ENCODE data around the gene NR4A2.

NR4A2 gene

DNA sequence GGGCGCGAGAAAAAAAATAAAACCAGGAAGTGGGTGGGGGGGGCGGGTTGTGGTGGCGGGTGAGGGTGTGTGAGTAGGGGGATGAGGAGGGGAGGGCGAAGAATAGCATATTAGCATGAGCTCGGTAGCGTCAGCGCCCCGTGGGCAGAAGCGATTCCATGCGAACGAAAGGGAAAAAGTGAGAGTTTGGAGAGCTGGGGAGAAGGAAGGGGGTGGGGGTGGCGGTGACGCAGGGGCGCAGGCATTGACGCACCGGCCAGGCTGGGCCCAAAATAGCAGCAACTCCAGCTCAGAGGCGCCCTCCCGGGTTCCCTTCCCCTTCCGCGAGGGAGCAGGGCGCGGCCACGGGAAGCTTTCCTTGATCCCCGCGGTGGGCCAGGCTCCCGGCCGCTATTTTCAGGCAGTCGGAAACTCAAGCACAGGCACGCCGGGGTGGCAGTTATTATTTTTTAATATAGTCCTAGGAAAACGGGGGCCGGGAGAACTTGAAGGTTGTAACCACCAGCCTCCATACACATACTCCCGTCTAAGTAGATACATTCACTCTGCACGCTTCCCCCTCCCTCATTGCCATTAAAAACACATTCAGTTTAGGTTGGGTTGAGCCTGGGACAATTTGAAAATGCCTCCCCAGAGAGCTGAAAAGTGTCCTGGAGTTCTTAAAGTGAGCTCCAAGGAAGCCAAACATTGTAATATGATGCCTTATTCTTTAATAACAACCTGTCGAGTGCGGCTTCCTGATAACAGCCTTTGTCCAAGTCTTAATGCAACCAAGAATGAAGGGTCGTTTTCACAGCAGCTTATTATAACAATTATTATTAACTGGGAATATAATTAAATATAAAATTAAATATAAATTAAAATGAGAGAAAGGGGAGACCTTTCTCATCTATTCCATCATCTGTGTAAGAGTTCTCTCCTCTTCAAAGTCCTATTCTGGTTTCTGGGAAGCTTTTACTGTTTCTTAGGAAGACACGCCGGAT is 2.3 kb upstream of the NR4A2 start:
- Histone ChIP-seq H3K9me3 (ENCODE audit: control insufficient read depth, low read length) (no peaks in the 10 kb centered on the region), H3K4me3 (ENCODE audit: low read length) (peak overlapping the region; percentile 96), H3K4me1 (ENCODE audit: control insufficient read depth, insufficient read depth, low read length) (peaks cover 17% of the 10 kb centered on the region), H3K9ac (ENCODE audit: low read length) (peak overlapping the region; percentile 88), H3K27me3 (ENCODE audit: control insufficient read depth, insufficient read depth, low read length) (no peaks in the 10 kb centered on the region), H3K36me3 (ENCODE audit: control insufficient read depth, insufficient read depth, low read length) (no peaks in the 10 kb centered on the region)

DNA sequence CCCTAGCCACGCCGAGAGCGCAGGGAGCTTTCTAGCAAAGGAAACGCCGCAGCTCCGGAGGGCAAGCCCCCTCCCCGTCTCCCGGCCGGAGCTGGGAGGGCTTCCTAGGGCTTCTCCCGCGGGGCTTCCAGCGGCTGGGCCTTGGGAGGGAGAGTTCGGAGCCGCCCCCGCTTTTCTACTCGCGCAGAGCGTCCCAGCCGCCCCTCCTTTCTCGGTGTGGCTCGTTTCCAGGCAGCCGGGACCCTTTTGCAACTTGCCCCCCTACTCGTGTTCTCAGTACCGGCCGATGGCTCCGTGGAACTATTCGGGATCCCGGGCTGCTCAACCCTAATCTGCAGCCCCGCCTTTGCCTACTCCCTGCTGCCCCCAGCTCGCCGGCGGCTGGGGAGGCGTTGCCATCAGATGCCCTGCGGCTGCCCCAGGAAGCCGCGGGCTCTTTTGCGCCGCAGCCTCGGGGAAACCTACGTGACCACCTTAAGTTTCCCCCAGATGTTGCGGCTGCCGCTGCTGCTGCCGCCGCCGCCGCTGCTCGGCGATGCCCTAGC is 1.5 kb upstream of the NR4A2 start:
- H3K36me3 ChIP-seq (ENCODE audit: control insufficient read depth, insufficient read depth, low read length): no peaks in the 10 kb centered on the region
- H3K4me1 ChIP-seq (ENCODE audit: control insufficient read depth, insufficient read depth, low read length): peaks cover 9% of the 10 kb centered on the region
- no peaks in the 10 kb centered on the region for H3K27me3 ChIP-seq (ENCODE audit: control insufficient read depth, insufficient read depth, low read length)
- H3K9ac ChIP-seq (ENCODE audit: low read length): peak overlapping the region; percentile 88
- H3K9me3 ChIP-seq (ENCODE audit: control insufficient read depth, low read length): no peaks in the 10 kb centered on the region
- H3K4me3 ChIP-seq (ENCODE audit: low read length): peak overlapping the region; percentile 96

DNA sequence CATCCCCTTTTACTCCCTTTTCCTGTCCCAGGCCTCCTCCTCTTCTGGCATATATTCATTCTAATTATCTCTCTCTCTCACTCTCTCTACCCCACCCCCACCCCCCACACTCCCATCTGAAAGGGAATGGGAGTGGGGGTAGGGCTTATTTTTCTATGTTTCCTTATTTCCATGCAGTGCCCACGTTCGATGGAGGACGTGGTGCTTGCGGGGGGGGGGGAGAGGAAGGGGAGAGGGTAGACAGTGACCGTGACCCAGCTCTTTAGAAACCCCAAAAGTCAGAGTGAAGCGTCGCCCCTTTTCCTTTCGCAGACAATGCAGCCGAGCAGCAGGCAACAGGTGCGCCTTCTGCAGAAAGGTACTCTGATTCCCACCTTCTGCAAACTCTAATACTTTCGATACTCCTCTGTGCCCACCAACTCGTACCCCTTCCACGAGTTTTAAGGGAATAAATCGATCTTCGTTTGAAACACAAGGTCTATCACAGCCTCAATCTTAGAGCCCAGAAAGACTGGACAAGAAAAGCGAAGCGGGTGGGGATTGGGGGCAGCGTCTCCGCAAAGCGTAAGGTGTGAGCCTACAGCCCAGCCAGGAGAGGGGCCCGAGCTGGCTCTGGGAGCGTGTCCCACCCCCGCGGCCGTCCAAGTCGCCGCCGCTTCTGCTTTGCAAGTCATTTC is 891 bp upstream of the NR4A2 start:
- Histone ChIP-seq H3K4me1 (ENCODE audit: control insufficient read depth, insufficient read depth, low read length) (peaks cover 3% of the 10 kb centered on the region), H3K9me3 (ENCODE audit: control insufficient read depth, low read length) (no peaks in the 10 kb centered on the region), H3K27me3 (ENCODE audit: control insufficient read depth, insufficient read depth, low read length) (no peaks in the 10 kb centered on the region), H3K9ac (ENCODE audit: low read length) (peak overlapping the region; percentile 88), H3K36me3 (ENCODE audit: control insufficient read depth, insufficient read depth, low read length) (no peaks in the 10 kb centered on the region), H3K4me3 (ENCODE audit: low read length) (peak overlapping the region; percentile 96)

DNA sequence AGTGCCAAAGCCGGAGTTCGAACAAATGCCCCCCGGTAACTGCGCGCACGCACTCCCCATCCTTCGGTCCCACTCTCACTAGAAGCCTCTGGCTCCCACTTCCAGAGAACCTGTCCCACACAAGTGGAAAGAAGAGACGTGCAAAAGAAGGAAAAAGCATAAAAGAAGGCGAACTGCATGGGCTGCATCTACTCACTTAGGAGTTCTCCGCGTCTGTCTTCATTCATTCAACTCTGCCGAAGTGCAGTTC is 312 bp downstream of the NR4A2 start:
- Histone ChIP-seq H3K4me1 (ENCODE audit: control insufficient read depth, insufficient read depth, low read length) (no peaks in the 10 kb centered on the region), H3K9me3 (ENCODE audit: control insufficient read depth, low read length) (no peaks in the 10 kb centered on the region), H3K27me3 (ENCODE audit: control insufficient read depth, insufficient read depth, low read length) (no peaks in the 10 kb centered on the region), H3K4me3 (ENCODE audit: low read length) (peak overlapping the region; percentile 99), H3K36me3 (ENCODE audit: control insufficient read depth, insufficient read depth, low read length) (no peaks in the 10 kb centered on the region), H3K9ac (ENCODE audit: low read length) (peak overlapping the region; percentile 88)

DNA sequence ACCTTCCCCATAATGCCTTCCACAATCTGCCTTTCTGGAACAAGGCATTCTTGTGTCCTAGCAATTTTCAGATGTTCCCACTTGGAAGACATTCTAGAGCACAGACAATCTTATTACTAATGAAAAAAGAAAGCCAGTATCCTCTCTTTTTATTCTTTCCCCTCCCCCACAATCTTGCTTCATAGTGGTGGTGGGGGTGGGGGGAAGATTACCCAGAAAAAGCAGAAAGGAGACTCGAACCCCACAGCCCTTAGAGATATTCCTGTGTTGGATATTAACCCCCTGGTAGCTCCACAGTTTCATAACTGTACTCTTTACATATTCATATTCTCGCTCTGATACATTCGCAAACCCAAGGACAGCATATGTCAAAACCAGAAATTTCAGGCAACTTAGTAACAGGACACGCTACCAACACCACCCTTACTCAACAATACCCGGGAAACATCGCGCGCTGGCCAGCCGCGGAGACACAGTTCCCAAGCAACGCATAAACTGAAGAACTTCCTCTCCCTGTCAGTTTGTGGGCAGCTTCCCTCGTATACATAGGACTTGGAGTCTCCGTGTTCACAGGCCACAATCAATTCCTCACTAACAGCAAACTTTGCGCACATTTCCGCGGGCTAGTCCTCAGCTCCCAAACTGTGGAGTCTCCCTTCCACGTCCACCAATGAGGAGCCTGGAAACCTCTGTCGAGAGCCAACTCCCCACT is 793 bp downstream of the NR4A2 start:
- Histone ChIP-seq H3K4me3 (ENCODE audit: low read length) (peak overlapping the region; percentile 99), H3K36me3 (ENCODE audit: control insufficient read depth, insufficient read depth, low read length) (no peaks in the 10 kb centered on the region), H3K9me3 (ENCODE audit: control insufficient read depth, low read length) (no peaks in the 10 kb centered on the region), H3K9ac (ENCODE audit: low read length) (peak overlapping the region; percentile 88), H3K4me1 (ENCODE audit: control insufficient read depth, insufficient read depth, low read length) (no peaks in the 10 kb centered on the region), H3K27me3 (ENCODE audit: control insufficient read depth, insufficient read depth, low read length) (no peaks in the 10 kb centered on the region)

DNA sequence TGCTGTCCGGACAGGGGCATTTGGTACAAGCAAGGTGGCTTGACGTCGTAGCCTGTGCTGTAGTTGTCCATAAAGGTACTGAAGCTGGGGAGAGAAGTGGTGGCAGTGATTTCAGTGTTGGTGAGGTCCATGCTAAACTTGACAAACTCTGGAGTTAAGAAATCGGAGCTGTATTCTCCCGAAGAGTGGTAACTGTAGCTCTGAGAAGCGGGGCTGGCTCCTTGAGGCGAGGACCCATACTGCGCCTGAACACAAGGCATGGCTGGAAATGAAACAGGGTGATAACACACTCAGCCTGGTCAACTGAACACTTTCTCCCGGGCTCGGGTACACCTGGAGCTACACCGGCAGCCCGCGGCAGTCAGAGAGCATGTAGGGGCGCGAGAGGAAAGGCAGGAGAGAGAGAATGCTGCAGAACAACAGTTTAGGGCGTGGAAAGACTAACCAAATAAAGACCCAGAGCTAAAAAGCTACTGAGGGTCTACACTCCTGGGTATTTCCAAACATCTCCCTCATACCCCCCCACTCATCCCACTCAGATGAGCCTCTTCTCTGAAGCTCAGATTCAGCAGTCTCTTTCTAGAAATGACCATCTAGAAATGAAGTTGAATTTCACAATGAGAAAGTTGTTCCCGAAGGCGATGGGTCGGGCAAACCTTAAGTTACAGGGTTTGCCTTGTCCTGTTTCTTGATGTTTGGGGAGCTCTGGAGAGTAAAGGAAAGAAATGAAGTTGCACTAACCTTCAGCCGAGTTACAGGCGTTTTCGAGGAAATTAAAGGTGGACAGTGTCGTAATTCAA is 2.4 kb downstream of the NR4A2 start:
- Histone ChIP-seq H3K9me3 (ENCODE audit: control insufficient read depth, low read length) (no peaks in the 10 kb centered on the region), H3K4me1 (ENCODE audit: control insufficient read depth, insufficient read depth, low read length) (no peaks in the 10 kb centered on the region), H3K4me3 (ENCODE audit: low read length) (no peak overlapping the region), H3K27me3 (ENCODE audit: control insufficient read depth, insufficient read depth, low read length) (no peaks in the 10 kb centered on the region), H3K36me3 (ENCODE audit: control insufficient read depth, insufficient read depth, low read length) (no peaks in the 10 kb centered on the region), H3K9ac (ENCODE audit: low read length) (no peak overlapping the region)

DNA sequence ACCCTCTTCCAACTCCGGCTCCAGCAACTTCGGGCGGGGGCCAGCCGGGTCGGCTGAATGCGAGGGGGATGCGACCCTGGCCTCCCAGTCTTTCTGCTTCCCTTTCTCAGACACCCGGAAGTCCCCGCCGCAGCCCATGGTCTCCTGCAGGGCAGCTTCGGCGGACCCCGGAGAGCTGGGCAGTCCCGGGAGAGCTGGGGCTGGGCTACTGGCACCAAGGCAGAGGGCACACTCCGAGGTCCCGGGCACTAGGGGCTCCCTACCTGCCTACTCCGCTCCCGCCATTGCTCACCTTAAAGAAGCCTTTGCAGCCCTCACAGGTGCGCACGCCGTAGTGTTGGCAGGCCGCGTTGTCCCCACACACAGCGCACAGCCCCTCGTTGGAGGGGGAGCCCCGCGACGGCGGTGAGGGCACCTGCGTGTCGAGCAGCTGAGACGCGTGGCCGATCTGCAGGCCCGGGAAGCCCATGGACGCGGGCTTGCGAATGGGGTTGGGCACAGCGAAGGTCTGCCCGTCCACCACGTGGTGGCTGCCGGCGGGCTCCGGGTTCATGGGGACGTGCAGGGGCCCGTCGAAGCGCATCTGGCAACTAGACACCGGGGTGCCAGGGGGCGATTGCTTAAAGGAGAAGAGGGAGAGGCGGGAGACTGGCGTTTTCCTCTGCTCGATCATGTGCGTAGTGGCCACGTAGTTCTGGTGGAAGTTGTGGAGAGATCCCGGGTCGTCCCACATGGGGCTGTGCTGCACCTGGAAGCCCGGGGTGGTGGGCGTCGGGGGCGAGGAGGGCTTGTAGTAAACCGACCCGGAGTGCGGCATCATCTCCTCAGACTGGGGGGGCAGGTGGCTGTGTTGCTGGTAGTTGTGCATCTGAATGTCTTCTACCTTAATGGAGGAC is 3.2 kb downstream of the NR4A2 start:
- no peaks in the 10 kb centered on the region for H3K4me1 ChIP-seq (ENCODE audit: control insufficient read depth, insufficient read depth, low read length)
- H3K36me3 ChIP-seq (ENCODE audit: control insufficient read depth, insufficient read depth, low read length): no peaks in the 10 kb centered on the region
- no peak overlapping the region for H3K9ac ChIP-seq (ENCODE audit: low read length)
- no peak overlapping the region for H3K4me3 ChIP-seq (ENCODE audit: low read length)
- no peaks in the 10 kb centered on the region for H3K9me3 ChIP-seq (ENCODE audit: control insufficient read depth, low read length)
- no peaks in the 10 kb centered on the region for H3K27me3 ChIP-seq (ENCODE audit: control insufficient read depth, insufficient read depth, low read length)

DNA sequence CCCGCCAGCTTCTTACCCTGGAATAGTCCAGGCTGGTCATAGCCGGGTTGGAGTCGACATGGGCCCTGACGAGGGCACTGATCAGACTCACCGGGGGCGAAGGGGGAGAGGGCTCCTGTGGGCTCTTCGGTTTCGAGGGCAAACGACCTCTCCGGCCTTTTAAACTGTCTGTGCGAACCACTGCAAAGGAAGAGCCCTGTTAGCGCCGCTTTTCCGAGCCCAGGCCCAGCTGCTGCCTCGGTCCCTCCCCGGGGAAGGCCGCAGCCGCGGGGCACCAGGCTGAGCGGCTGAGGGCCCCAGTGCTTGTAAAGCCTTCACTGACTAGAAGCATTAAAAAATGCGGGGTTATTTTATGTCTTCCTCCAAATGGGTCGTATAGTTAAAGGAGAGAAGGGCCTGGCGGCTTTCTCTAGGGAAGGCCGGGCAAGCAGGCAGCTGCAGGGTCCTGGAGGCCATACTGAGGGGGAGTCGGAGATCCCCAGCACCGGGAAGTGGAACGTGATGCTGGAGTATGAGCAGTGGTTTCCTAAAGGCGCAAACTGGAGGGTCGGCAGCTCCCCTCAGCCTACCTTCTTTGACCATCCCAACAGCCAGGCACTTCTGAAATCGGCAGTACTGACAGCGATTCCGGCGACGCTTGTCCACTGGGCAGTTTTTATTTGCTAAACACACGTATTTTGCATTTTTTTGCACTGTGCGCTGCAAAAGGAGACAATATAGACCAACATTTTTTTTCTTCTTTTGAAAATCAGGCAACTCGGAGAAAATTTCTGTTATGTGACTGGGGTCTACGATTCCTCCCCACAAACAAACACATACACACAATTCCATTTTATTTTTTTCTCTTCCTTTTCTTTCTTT is 4.5 kb downstream of the NR4A2 start:
- peaks cover 5% of the 10 kb centered on the region for H3K27me3 ChIP-seq (ENCODE audit: control insufficient read depth, insufficient read depth, low read length)

DNA sequence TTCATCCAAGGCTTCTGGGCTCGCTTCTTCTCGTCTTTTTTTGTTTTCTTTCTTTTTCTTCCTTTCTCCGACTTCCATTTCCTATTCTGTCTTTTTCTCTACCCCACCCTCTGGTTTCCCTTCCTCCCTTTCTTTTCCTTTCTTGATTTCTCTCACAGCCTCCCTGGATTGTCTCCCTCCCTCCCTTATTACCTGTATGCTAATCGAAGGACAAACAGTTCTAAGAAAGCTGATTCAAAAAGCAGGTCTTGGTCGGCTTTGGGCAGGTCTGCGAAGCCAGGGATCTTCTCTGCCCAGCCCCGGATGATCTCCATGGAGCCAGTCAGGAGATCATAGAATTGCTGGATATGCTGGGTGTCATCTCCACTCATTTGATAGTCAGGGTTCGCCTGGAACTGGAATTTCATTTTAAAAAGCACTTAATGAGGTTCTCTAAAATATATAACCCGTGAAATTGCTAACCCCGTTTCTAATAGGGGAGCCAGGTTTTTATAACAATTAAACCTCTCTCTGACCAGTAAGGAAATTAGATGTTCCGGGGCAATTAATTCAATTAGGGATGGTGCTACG is 5.9 kb downstream of the NR4A2 start:
- no peaks in the 10 kb centered on the region for H3K36me3 ChIP-seq (ENCODE audit: control insufficient read depth, insufficient read depth, low read length)

More for the DNA sequence above, 4.5 kb downstream of the NR4A2 start:
- no peak overlapping the region for H3K9ac ChIP-seq (ENCODE audit: low read length)
- H3K9me3 ChIP-seq (ENCODE audit: control insufficient read depth, low read length): no peaks in the 10 kb centered on the region
- no peak overlapping the region for H3K4me3 ChIP-seq (ENCODE audit: low read length)
- H3K4me1 ChIP-seq (ENCODE audit: control insufficient read depth, insufficient read depth, low read length): no peaks in the 10 kb centered on the region
- H3K36me3 ChIP-seq (ENCODE audit: control insufficient read depth, insufficient read depth, low read length): no peaks in the 10 kb centered on the region

More for the DNA sequence above, 5.9 kb downstream of the NR4A2 start:
- no peak overlapping the region for H3K4me3 ChIP-seq (ENCODE audit: low read length)
- no peaks in the 10 kb centered on the region for H3K9me3 ChIP-seq (ENCODE audit: control insufficient read depth, low read length)
- H3K4me1 ChIP-seq (ENCODE audit: control insufficient read depth, insufficient read depth, low read length): no peaks in the 10 kb centered on the region
- peaks cover 19% of the 10 kb centered on the region for H3K27me3 ChIP-seq (ENCODE audit: control insufficient read depth, insufficient read depth, low read length)
- H3K9ac ChIP-seq (ENCODE audit: low read length): no peak overlapping the region
